Eye (tissue), 1 donor: ENCODE results near the gene EFHC1.
A peak's percentile ranks its signal among the peaks of the same experiment; 100 is the strongest.
"Not testable (repeated sequence)": the region's sequence is repeated elsewhere in the genome, so short reads cannot be mapped to it uniquely, and the experiment has no call there.

Experiments
- DNase-seq: peaks from one replicate; pipeline ENCODE4 v3.0.0-alpha.2; 2015

The EFHC1 gene

GRCh38 chr6:52461194-52461593 is 41.1 kb downstream of the EFHC1 start:
- DNase-seq: not testable (repeated sequence)

DNA sequence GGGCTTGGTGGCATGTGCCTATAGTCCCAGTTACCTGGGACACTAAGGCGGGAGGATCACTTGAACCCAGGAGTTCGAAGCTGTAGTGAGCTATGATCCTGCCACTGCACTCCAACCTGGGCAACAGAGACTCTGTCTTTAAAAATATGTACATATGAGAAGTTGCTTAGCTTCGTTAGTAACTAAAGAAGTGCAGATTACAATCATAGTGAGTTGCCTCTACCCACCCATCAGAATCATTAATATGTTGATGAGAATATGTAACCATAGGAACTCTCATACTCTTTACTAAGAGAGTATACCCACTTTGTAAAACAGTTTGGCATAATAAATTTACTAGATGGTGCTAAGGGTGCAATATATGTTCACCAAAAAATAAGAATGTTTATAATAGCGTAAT is 54.0 kb downstream of the EFHC1 start:
- no peak for DNase-seq

- no peak for DNase-seq
Observed at GRCh38 chr6:52475307-52475706, 55.2 kb downstream of the EFHC1 start.

DNA sequence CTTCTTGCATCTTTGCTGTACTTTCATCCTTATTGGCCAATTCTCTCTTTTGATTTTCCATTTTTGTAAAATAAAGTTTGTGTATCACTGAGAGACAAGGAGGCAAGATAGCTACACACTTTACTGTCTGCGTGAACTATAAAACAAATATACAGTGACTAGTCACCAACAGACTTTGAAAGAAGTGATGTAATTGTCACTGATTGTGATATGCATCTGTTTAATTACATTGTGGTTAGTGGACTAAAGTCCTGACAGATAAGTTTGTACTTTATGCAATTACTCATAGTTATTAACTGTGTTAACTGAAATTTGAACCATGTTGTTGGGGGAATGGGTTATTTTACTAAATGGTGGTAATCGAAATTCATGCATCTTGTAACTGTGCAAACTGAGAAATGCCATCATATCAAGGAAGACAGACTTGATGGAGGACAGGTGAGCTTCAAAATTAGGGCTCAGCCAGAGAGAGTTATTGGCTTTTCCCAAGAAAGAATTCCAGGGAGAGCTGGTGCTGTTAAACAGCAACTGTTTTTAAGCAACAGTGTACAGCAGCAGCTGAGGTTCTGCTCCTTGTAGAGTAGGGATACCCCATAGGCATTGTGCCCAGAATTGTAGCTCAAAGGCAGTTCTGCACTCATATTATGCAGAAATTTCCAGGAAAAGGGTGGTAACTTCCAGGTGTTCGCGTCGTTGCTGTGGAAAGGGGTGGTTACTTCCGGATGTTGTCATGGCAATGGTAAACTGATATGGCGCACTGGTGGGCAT is 62.9 kb downstream of the EFHC1 start:
- no peak for DNase-seq

DNA sequence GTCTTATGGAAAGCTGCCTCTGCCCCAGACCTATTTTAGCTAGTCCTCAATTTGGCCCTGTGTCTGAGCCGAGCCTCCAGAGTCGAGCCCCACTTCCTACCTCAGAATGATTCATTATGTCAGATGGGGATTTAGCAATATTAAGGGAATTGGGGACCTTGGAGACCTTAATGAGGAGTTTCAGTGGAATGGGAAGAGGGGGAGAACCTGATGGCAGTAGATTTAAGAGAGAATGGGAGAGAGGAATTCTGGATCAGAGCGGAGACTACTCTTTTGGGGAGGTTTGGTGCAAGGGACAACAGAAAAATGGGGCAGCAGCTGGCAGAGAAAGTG is 63.5 kb downstream of the EFHC1 start:
- DNase-seq: no peak

- no peak for DNase-seq
Observed at GRCh38 chr6:52489881-52490280, 69.7 kb downstream of the EFHC1 start.

GRCh38 chr6:52491203-52492069 is 71.3 kb downstream of the EFHC1 start:
- DNase-seq: no peak

GRCh38 chr6:52493669-52494068 is 73.5 kb downstream of the EFHC1 start:
- no peak for DNase-seq

GRCh38 chr6:52494298-52495072 is 74.3 kb downstream of the EFHC1 start:
- no peak for DNase-seq

GRCh38 chr6:52495922-52496321 is 75.8 kb downstream of the EFHC1 start:
- no peak for DNase-seq

- no peak for DNase-seq
Observed at GRCh38 chr6:52496631-52497030, 76.5 kb downstream of the EFHC1 start.

DNA sequence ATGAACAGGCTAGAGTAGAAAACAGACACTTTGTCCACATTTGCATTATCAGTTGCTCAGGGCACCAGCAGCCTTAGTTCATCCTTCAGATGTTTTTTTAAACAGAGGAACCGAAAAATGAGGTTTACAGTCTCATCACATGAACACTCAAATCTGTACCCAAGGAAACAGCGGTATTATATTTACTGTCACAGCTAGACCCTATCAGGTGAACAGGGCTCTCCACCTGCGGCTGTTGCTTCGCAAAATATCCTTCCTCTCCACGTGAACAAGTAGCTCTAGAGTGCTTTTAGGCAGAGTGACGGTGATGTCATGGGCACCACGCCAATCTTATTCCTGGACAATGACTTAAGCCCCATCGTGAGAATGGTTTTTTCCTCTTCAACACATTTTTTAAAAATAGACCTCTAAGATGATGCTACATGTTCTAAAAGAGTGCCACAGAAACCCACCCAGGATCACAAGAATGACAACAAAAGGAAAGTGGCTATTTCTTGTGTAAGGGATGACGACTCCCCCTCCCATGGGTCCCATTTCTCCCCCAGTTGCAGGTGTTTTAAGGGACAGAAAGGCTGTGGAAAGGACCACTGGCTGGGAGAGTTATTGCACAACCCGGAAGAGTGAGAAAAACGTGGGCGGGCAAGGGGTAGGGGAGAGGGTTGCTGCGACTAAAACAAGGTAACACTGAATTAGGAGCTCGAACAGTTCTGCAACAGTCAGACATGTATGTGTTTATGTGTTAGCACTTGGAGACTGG is 77.7 kb downstream of the EFHC1 start:
- no peak for DNase-seq

DNA sequence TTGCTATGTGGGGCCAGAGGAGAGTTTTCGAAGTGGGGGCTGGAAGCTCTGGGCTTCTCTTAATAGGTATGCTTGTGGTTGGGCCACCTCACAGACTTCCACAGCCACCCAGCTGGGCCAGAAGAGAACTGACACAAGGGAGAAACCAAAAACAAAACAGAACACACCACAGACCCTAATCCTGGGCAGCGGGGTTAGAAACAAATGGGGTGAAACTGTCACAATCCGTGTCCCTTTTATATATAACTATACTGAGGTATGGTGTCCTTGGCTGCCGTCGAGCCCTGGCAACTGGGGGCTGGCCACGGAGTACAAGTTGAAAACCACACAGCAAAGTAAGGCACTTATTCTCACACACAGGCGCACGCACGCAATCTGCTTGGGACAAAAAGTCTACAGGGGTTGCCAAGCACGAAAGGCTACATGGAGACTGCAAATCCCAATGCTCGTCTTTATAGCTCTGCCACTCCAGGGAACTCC is 78.4 kb downstream of the EFHC1 start:
- DNase-seq: no peak

DNA sequence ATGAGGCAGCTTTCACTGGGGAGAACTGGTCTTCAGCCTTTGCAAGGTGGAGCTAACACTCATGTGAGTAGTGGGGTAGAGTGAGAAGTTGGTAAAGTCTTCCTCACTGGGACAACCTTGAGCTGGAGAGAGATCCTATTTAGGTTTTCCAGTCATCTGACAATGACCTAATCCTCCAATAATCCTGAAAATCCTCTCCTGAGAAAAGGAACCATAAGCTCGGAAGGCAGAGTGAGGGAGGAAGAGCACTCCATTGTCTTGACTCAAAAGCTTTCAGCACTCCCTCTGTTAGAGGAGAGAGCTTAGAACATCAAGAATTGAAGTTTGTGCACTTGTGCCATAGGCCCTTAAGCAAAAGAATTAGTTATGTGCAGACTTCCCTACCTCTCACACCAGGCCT is 78.9 kb downstream of the EFHC1 start:
- no peak for DNase-seq

GRCh38 chr6:52499681-52500236 is 79.6 kb downstream of the EFHC1 start:
- DNase-seq: no peak

- no peak for DNase-seq
Observed at GRCh38 chr6:52500238-52501129, 80.3 kb downstream of the EFHC1 start.

GRCh38 chr6:52502306-52503029 is 82.3 kb downstream of the EFHC1 start:
- DNase-seq: no peak

GRCh38 chr6:52503323-52503747 is 83.2 kb downstream of the EFHC1 start:
- DNase-seq: peak; percentile 42

DNA sequence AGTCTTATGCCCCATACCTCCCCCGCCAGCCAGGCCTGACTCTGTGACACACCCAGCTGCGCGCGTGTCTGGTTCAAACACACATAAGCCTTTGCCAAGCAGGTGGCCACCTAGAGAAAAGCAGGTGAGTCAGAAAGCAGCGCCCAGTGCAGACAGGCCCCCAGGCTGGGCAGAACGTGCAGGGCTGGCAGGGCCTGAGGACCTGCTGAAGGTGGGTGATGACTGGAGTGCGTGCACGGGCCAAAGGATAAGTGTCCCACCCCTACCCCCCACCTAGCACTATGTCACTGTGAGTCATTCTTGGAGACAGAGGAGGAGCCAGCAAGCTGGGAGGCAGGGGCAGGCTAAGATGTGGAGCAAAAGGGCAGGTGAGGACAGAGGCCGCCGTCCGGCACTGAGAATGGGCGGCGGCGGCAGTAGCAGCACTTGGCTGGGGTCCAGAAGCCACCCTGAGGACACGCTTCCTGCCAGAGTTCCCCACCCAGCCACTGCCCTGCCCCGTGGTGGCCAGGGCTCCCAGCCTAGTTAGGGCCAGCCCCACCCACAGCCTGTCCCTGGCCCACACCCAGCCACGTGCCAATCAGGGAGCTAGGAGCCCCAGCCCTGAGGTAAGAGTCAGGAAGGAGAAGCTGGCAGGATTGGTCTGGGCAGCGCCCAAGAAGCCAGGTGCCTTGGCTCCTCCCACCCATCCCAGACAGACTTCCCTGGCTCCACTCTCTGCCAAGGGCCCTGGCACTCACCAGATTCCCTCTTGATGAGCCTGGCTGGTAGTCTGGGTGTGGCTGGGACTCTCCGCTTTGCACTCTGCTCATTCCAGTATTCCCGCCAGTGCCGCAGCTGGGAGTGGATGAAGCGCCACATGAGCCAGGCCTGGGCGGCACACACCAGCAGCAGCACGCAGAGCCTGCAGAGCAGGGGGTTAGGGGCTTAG is 84.0 kb downstream of the EFHC1 start:
- no peak for DNase-seq
